Upper lobe of left lung (tissue), 4 donors: Measurements from ENCODE around the gene GPR3.

Source experiments
- CTCF ChIP-seq, 6 experiments: fragments of 450-650 bp in 4 of 6; fragments of 200-600 bp in 2 of 6; sonication (generic) in 2 of 6; IDR thresholded peaks; one replicate each; pipeline ENCODE4 v1.5.1; 2016 to 2019; ENCODE audit warnings: antibody characterized with exemption in 6 of 6
- POLR2A ChIP-seq, 4 donors: fragments of 450-650 bp; IDR thresholded peaks; one replicate each; pipeline ENCODE4 v1.5.1; 2016 to 2017; ENCODE audit warnings: antibody characterized with exemption in 4 of 4, mild to moderate bottlenecking in 2 of 4
- POLR2AphosphoS5 ChIP-seq, 2 donors: sonication (generic); formaldehyde crosslinking; IDR thresholded peaks; one replicate each; pipeline ENCODE4 v1.5.1; 2017; ENCODE audit warnings: antibody characterized with exemption in 2 of 2

- peak in 3 of 4 donors; percentile 71 to 88 (median 88) for TF ChIP-seq POLR2A (IDR thresholded peaks at IDR 0.05)
- TF ChIP-seq CTCF (IDR thresholded peaks at IDR 0.05), result peak; percentile 20 to 55 (median 49)
- peak; percentile 92 to 93 for TF ChIP-seq POLR2AphosphoS5 (IDR thresholded peaks at IDR 0.05)
Measured at GRCh38 chr1:27366411-27367159, 25.8 kb upstream of the GPR3 start, which contains the start of gene MAP3K6.
